GM12878 (cell line): ENCODE data around the gene BATF3. TPM values are rescaled to one million over a fixed set of nuclear protein-coding genes. Genes with fewer than 3 reads are reported as not detected.

Experiments used
- ATAC-seq: fragments of 200-7000 bp; cut with Tn5 transposase; 3 replicates; pipeline ENCODE4 v1.9.1; 2020; ENCODE audit warnings: mild to moderate bottlenecking, moderate library complexity
- BruUV-seq: library from RNA; stranded (reverse); fragments of 400-500 nt; replicated peaks from 2 replicates; lab custom pipeline; 2021; lab: Mats Ljungman, UMichigan
- CTCF ChIA-PET: fragments of 300-600 bp; sonication (Branson Sonifier 250); formaldehyde crosslinking; extraction: SDS; loops from one replicate; lab custom pipeline; 2021; ENCODE audit warnings: inconsistent platforms; lab: Yijun Ruan, JAX
- POLR2A ChIA-PET: fragments of 350-600 bp; formaldehyde crosslinking; extraction: SDS; loops from one replicate; lab custom pipeline; 2021; ENCODE audit warnings: inconsistent platforms; lab: Charles Lee
- RAD21 ChIA-PET: fragments of 300-600 bp; sonication (Branson Sonifier 250); formaldehyde crosslinking; loops from one replicate; lab custom pipeline; 2023; ENCODE audit warnings: antibody characterized with exemption; ENCODE audit not compliant: unreplicated experiment; lab: Charles Lee
- SMC1A ChIA-PET: fragments of 300-600 bp; sonication (Branson Sonifier 250); formaldehyde crosslinking; loops from one replicate; lab custom pipeline; 2023; ENCODE audit not compliant: unreplicated experiment, uncharacterized antibody; lab: Charles Lee
- DNase-seq: peaks from one replicate; pipeline ENCODE4 v3.0.0-alpha.2; 2011; ENCODE audit warnings: low read depth, low spot score
- FAIRE-seq: peaks from 3 replicates; lab custom pipeline; 2011; peaks lifted over from hg19 to GRCh38; lab: Jason Lieb, UNC
- H2AFZ ChIP-seq: 2 replicates; pipeline ENCODE4 v1.6.0; 2011; ENCODE audit warnings: low read depth, low read length, control low read depth; ENCODE audit not compliant: control insufficient read depth
- H3K27ac ChIP-seq: 2 replicates; pipeline ENCODE4 v1.5.1; 2011; ENCODE audit warnings: control low read depth; ENCODE audit not compliant: control insufficient read depth, insufficient read depth
- H3K27me3 ChIP-seq, 2 experiments: replicated peaks in 1 of 2; 2 replicates each; pipeline versions ENCODE4 v1.6.0 to v1.6.1; 2011; ENCODE audit warnings: low read length in 1 of 2; ENCODE audit not compliant: control insufficient read depth in 2 of 2, insufficient read depth in 2 of 2
- H3K36me3 ChIP-seq, 2 experiments: 2 replicates each; pipeline ENCODE4 v1.5.1; 2011; ENCODE audit warnings: low read length in 1 of 2; ENCODE audit not compliant: control insufficient read depth in 2 of 2, insufficient read depth in 2 of 2
- H3K4me1 ChIP-seq: 2 replicates; pipeline ENCODE4 v1.6.1; 2011; ENCODE audit warnings: mild to moderate bottlenecking, low read length, moderate library complexity, mixed read lengths; ENCODE audit not compliant: control insufficient read depth, insufficient read depth
- H3K4me2 ChIP-seq: 2 replicates; pipeline ENCODE4 v1.6.0; 2011; ENCODE audit warnings: control low read depth; ENCODE audit not compliant: control insufficient read depth, insufficient read depth
- H3K4me3 ChIP-seq: fragments of 200-600 bp; sonication (generic); 2 replicates; pipeline ENCODE4 v1.5.1; 2016
- H3K79me2 ChIP-seq: 2 replicates; pipeline ENCODE4 v1.6.0; 2011; ENCODE audit warnings: low read length; ENCODE audit not compliant: control insufficient read depth, insufficient read depth
- H3K9ac ChIP-seq: 2 replicates; pipeline ENCODE4 v1.8.0; 2011; ENCODE audit warnings: low read length, control low read depth, mixed read lengths; ENCODE audit not compliant: control insufficient read depth, insufficient read depth
- H3K9me3 ChIP-seq: replicated peaks from 3 replicates; pipeline ENCODE4 v1.5.1; 2011; ENCODE audit warnings: mild to moderate bottlenecking, low read length; ENCODE audit not compliant: control insufficient read depth, insufficient read depth
- H4K20me1 ChIP-seq: 2 replicates; pipeline ENCODE4 v1.6.0; 2011; ENCODE audit not compliant: control insufficient read depth, insufficient read depth
- IKZF2 ChIP-seq, 2 experiments: fragments of 450-650 bp; IDR thresholded peaks; 2 replicates each; pipeline ENCODE4 v1.6.1; 2017; ENCODE audit warnings: mild to moderate bottlenecking in 2 of 2, moderate library complexity in 2 of 2
- RCOR1 ChIP-seq: conservative IDR thresholded peaks from 2 replicates; pipeline ENCODE4 v1.6.1; 2012; ENCODE audit warnings: low read depth, low read length, improper control_type of control experiment
- ZSCAN29 ChIP-seq: fragments of 450-650 bp; IDR thresholded peaks from 2 replicates; pipeline ENCODE4 v1.6.1; 2017; ENCODE audit warnings: mild to moderate bottlenecking, moderate library complexity
- WGBS: methylation state at CpG from one replicate; pipeline ENCODE4 v1.1.6; 2016; ENCODE audit warnings: low lambda C conversion rate; ENCODE audit not compliant: insufficient replicate concordance, insufficient coverage; ENCODE audit errors: missing lambda C conversion rate; 5-methylcytosine and 5-hydroxymethylcytosine counted together
- in situ Hi-C: fragments of 300-500 bp; cut with MboI; formaldehyde crosslinking; loops from 9 replicates; pipeline ENCODE4 v1.14.3; 2018; ENCODE audit warnings: mixed read lengths
- intact Hi-C: fragments of 100-400 bp; cut with micrococcal nuclease; formaldehyde crosslinking; loops from one replicate; pipeline ENCODE4 v1.14.2; 2022; ENCODE audit not compliant: unreplicated experiment
- polyA plus RNA-seq, 11 experiments: library from polyadenylated mRNA; depleted of rRNA in 4 of 11; unstranded in 6 of 11; stranded (reverse) in 5 of 11; fragments of >200 nt; fragmentation: Nextera tagmentation in 4 of 11; fragmentation: Illumina TruSeq in 1 of 11; extraction: Ambion mirVana in 4 of 11; extraction: Trizol in 1 of 11; gene quantifications; 1 replicate in 1 of 11; 2 replicates in 10 of 11; pipeline versions ENCODE4 v1.2.1 to v1.2.3, GENCODE V29; 2011 to 2016; ENCODE audit warnings: inconsistent platforms in 2 of 11, missing spikeins in 2 of 11, low read depth in 1 of 11
- total RNA-seq, 4 experiments: library from RNA; depleted of rRNA in 3 of 4; stranded (reverse); fragments of >200 nt in 3 of 4; fragmentation: Illumina TruSeq in 1 of 4; extraction: Trizol in 1 of 4; gene quantifications; 2 replicates each; pipeline versions ENCODE4 v1.2.1 to v1.2.3, GENCODE V29; 2013 to 2021
- TF ChIP-seq, protein P1 (sequence below): IDR thresholded peaks from 2 replicates; pipeline ENCODE4 v1.6.1; 2012; ENCODE audit warnings: low read depth, low read length, improper control_type of control experiment

The BATF3 gene
- total and polyA plus RNA-seq, 10 of the 15 experiments (the other 5 are each of a cell fraction or from before 2014, with no cell fraction given) = 11.1 to 56.8 (median 30.8) TPM

DNA sequence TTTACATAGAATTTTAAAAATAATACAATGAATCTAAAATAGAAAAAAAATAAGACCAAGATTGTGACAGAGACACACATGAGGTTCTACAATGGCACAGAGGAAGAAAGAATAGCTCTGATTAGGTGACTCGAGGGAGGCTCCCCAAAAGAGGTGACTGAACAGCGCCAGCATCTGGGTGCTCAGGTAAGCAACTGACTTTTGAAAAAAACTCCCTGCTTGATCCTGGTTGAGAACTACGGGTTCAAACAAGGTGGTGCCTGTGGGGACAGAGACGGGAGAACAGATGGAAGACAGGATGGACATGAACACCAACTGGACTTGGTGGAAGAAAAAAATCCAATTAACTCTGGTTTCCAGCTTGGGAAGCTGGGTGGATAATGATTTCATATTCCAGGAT is 22.5 kb downstream of the BATF3 start:
- WGBS = 47% methylated on average over 4 of the region's 4 CpGs
- RAD21 ChIA-PET = interaction anchor here (1.2 to 4.3 kb wide), 7 partner anchors 10 to 200 kb away, joined by 4 to 59 read pairs (median 9); partner anchors contain the start of gene BATF3
- no peak overlapping the region for H3K27ac ChIP-seq
- ATAC-seq (no peak), DNase-seq (no peak), FAIRE-seq (no peak)
- H3K36me3 ChIP-seq = no peaks in the 10 kb centered on the region
- H3K4me3 ChIP-seq = no peak overlapping the region
- no peaks in the 10 kb centered on the region for H3K79me2 ChIP-seq
- in situ Hi-C loops = no loop called here
- intact Hi-C loops = loop anchor here (5.0 kb wide), 1 partner anchor 300 kb away; no protein-coding TSS in a partner anchor
- H3K4me2 ChIP-seq = no peak overlapping the region
- no peak overlapping the region for H3K9ac ChIP-seq
- no peaks in the 10 kb centered on the region for H3K9me3 ChIP-seq
- BruUV-seq = no TSS peak
- SMC1A ChIA-PET = interaction anchor here (0.7 to 4.0 kb wide), 12 partner anchors 9 to 199 kb away, joined by 3 to 38 read pairs (median 6); partner anchors contain the start of gene BATF3
- CTCF ChIA-PET = interaction anchor here (1.1 to 3.4 kb wide), 12 partner anchors 13 to 318 kb away, joined by 3 to 27 read pairs (median 5); partner anchors contain the start of genes BATF3, NSL1 and TATDN3
- H3K4me1 ChIP-seq = peaks cover 43% of the 10 kb centered on the region
- TF ChIP-seq ZSCAN29 = no peak
- TF ChIP-seq RCOR1 = no peak
- 0 out of 4 replicates have a peak, but pooled peaks of 1 of the 2 experiments have one; percentile 31 for TF ChIP-seq IKZF2 (IDR thresholded peaks at IDR 0.05)
- POLR2A ChIA-PET = interaction anchor here (0.7 to 4.7 kb wide), 6 partner anchors 9 to 192 kb away, joined by 3 to 29 read pairs (median 6); partner anchors contain the start of genes ATF3 and BATF3
- H4K20me1 ChIP-seq = no peaks in the 10 kb centered on the region
- no peak overlapping the region for H2AFZ ChIP-seq
- H3K27me3 ChIP-seq = no peaks in the 10 kb centered on the region

DNA sequence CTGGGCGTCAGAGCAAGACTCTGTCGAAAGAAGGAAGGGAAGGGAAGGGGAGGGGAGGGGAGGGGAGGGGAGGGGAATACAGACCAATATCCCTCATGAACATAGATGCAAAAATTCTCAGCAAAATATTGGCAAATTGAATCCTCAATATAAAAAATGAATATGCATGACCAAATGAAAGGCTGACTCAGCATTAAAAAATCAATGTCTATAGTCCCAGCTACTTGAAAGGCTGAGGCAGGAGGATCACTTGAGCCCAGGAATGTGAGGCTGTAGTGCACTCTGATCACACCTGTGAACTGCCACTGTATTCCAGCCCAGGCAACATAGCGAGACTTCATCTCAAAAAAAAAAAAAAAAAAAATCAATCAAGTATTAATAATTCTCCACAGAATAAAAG is 24.0 kb downstream of the BATF3 start:
- ChIA-PET CTCF (interaction anchor here (0.6 to 0.9 kb wide), 3 partner anchors 89 to 185 kb away, joined by 3 to 4 read pairs (median 3); no protein-coding TSS in a partner anchor), SMC1A (interaction anchor here (0.7 to 2.2 kb wide), 4 partner anchors 11 to 567 kb away, joined by 3 to 12 read pairs (median 4); no protein-coding TSS in a partner anchor), RAD21 (no interaction called here), POLR2A (interaction anchor here (0.7 kb wide), 3 partner anchors 10 to 188 kb away, joined by 3 to 7 read pairs (median 4); no protein-coding TSS in a partner anchor)
- Histone ChIP-seq H3K79me2 (no peaks in the 10 kb centered on the region), H3K36me3 (no peaks in the 10 kb centered on the region), H4K20me1 (no peaks in the 10 kb centered on the region), H3K4me3 (no peak overlapping the region), H3K9me3 (no peaks in the 10 kb centered on the region), H3K9ac (no peak overlapping the region), H3K4me2 (no peak overlapping the region), H3K27ac (no peak overlapping the region), H3K27me3 (no peaks in the 10 kb centered on the region), H2AFZ (no peak overlapping the region), H3K4me1 (peaks cover 47% of the 10 kb centered on the region)
- TF ChIP-seq, protein P1, sequence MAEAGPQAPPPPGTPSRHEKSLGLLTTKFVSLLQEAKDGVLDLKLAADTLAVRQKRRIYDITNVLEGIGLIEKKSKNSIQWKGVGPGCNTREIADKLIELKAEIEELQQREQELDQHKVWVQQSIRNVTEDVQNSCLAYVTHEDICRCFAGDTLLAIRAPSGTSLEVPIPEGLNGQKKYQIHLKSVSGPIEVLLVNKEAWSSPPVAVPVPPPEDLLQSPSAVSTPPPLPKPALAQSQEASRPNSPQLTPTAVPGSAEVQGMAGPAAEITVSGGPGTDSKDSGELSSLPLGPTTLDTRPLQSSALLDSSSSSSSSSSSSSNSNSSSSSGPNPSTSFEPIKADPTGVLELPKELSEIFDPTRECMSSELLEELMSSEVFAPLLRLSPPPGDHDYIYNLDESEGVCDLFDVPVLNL = no peak
- in situ Hi-C loops = no loop called here
- no TSS peak for BruUV-seq
- 67% methylated on average over 1 of the region's 3 CpGs for WGBS
- FAIRE-seq = no peak
- DNase-seq = no peak
- ATAC-seq = no peak
- intact Hi-C loops = loop anchor here (5.0 kb wide), 1 partner anchor 302 kb away; no protein-coding TSS in a partner anchor
